Fibroblast of lung (primary cell): Measurements from ENCODE around the gene TMEM208. TPM values are rescaled to one million over a fixed set of nuclear protein-coding genes. Genes with fewer than 3 reads are reported as not detected.

Source experiments
- DNase-seq, 2 donors: peaks; one replicate each; pipeline versions ENCODE4 v3.0.0 to v3.0.0-alpha.2; 2010; ENCODE audit warnings: low read depth in 2 of 2
- H2AFZ ChIP-seq: 2 replicates; pipeline ENCODE4 v1.5.1; 2012; ENCODE audit warnings: low read length, control low read depth, inconsistent platforms
- H3K27ac ChIP-seq: 2 replicates; pipeline ENCODE4 v1.5.1; 2011; ENCODE audit warnings: low read length, control low read depth; ENCODE audit not compliant: insufficient read depth
- H3K27me3 ChIP-seq: 2 replicates; pipeline ENCODE4 v1.5.1; 2011; ENCODE audit warnings: mild to moderate bottlenecking, low read length; ENCODE audit not compliant: control insufficient read depth, insufficient read depth
- H3K36me3 ChIP-seq: 2 replicates; pipeline ENCODE4 v1.5.1; 2011; ENCODE audit warnings: low read length; ENCODE audit not compliant: control insufficient read depth, insufficient read depth
- H3K4me1 ChIP-seq: 2 replicates; pipeline ENCODE4 v1.5.1; 2011; ENCODE audit warnings: low read length; ENCODE audit not compliant: control insufficient read depth, insufficient read depth; ENCODE audit errors: extremely low read depth
- H3K4me2 ChIP-seq: 2 replicates; pipeline ENCODE4 v1.5.1; 2011; ENCODE audit warnings: low read length, control low read depth; ENCODE audit not compliant: insufficient read depth; ENCODE audit errors: extremely low read depth
- H3K4me3 ChIP-seq, 4 experiments: fragments of 200-600 bp in 1 of 4; sonication (generic) in 1 of 4; replicated peaks in 1 of 4; 2 replicates each; pipeline ENCODE4 v1.5.1; 2011 to 2016; ENCODE audit warnings: low read length in 4 of 4, low read depth in 3 of 4, mild to moderate bottlenecking in 3 of 4, control low read depth in 2 of 4, inconsistent platforms in 1 of 4, mixed read lengths in 1 of 4; ENCODE audit not compliant: insufficient read depth in 1 of 4; ENCODE audit errors: control extremely low read depth in 1 of 4
- H3K79me2 ChIP-seq: 2 replicates; pipeline ENCODE4 v1.5.1; 2012; ENCODE audit warnings: mild to moderate bottlenecking, low read length, inconsistent platforms; ENCODE audit not compliant: control insufficient read depth, insufficient read depth
- H3K9ac ChIP-seq: 2 replicates; pipeline ENCODE4 v1.5.1; 2011; ENCODE audit warnings: mild to moderate bottlenecking, low read length, control low read depth; ENCODE audit not compliant: insufficient read depth
- H3K9me3 ChIP-seq: 2 replicates; pipeline ENCODE4 v1.5.1; 2012; ENCODE audit warnings: low read depth, low read length; ENCODE audit not compliant: control insufficient read depth, insufficient read depth
- H4K20me1 ChIP-seq: 2 replicates; pipeline ENCODE4 v1.5.1; 2011; ENCODE audit warnings: low read length; ENCODE audit not compliant: control insufficient read depth, insufficient read depth; ENCODE audit errors: extremely low read depth
- CTCF ChIP-seq, 2 donors: IDR thresholded peaks in 1 of 2; conservative IDR thresholded peaks in 1 of 2; 1 replicate in 1 of 2; 2 replicates in 1 of 2; pipeline ENCODE4 v1.5.1; 2011 to 2012; ENCODE audit warnings: low read length in 2 of 2, control low read depth in 1 of 2, inconsistent platforms in 1 of 2, low read depth in 1 of 2, mild to moderate bottlenecking in 1 of 2
- EZH2 ChIP-seq: IDR thresholded peaks from 2 replicates; pipeline ENCODE4 v1.5.1; 2012; ENCODE audit warnings: low read length, control low read depth, mild to moderate bottlenecking; ENCODE audit errors: missing control alignments
- polyA plus RNA-seq, 2 donors: library from polyadenylated mRNA; depleted of rRNA in 1 of 2; stranded (reverse) in 1 of 2; unstranded in 1 of 2; fragments of >200 nt; gene quantifications; 2 replicates each; pipeline ENCODE4 v1.2.1, GENCODE V29; 2011 to 2012; ENCODE audit warnings: missing spikeins in 1 of 2
- total RNA-seq: library from RNA; depleted of rRNA; stranded (reverse); fragments of >200 nt; gene quantifications from 2 replicates; pipeline ENCODE4 v1.2.1, GENCODE V29; 2014

TMEM208 gene
- total and polyA plus RNA-seq, 2 donors (not counting 1 experiment from before 2014, with no cell fraction given): 26.3 to 43.2 TPM

GRCh38 chr16:67186550-67186950, 40.4 kb upstream of the TMEM208 start:
- TF ChIP-seq EZH2 (no peak), CTCF (conservative IDR thresholded peaks at IDR 0.05 in 1 of 2, IDR thresholded peaks at IDR 0.05 in 1 of 2; ENCODE audit: low read depth in 1 of 2, low read length in 2 of 2) (no peak)
- H3K27ac ChIP-seq: no peak overlapping the region
- no peak overlapping the region for H2AFZ ChIP-seq
- DNase-seq: no peak
- peaks cover 9% of the 10 kb centered on the region for H3K79me2 ChIP-seq
- H3K27me3 ChIP-seq: no peaks in the 10 kb centered on the region
- no peaks in the 10 kb centered on the region for H4K20me1 ChIP-seq
- no peaks in the 10 kb centered on the region for H3K9me3 ChIP-seq
- H3K36me3 ChIP-seq: no peaks in the 10 kb centered on the region
- no peak overlapping the region for H3K4me3 ChIP-seq
- peaks cover 25% of the 10 kb centered on the region for H3K4me1 ChIP-seq
- no peak overlapping the region for H3K4me2 ChIP-seq
- H3K9ac ChIP-seq: no peak overlapping the region

GRCh38 chr16:67187175-67187890, 39.6 kb upstream of the TMEM208 start:
- Histone ChIP-seq H3K27me3 (no peaks in the 10 kb centered on the region), H3K27ac (no peak overlapping the region), H3K79me2 (peaks cover 10% of the 10 kb centered on the region), H3K4me2 (no peak overlapping the region), H3K36me3 (no peaks in the 10 kb centered on the region), H3K4me1 (peaks cover 25% of the 10 kb centered on the region), H4K20me1 (no peaks in the 10 kb centered on the region), H3K9me3 (no peaks in the 10 kb centered on the region), H3K9ac (no peak overlapping the region), H3K4me3 (no peak overlapping the region), H2AFZ (no peak overlapping the region)
- no peak for DNase-seq
- TF ChIP-seq EZH2: no peak
- TF ChIP-seq CTCF (conservative IDR thresholded peaks at IDR 0.05 in 1 of 2, IDR thresholded peaks at IDR 0.05 in 1 of 2; ENCODE audit: low read depth in 1 of 2, low read length in 2 of 2): no peak

GRCh38 chr16:67188323-67188722, 38.6 kb upstream of the TMEM208 start:
- Histone ChIP-seq H3K79me2 (peaks cover 13% of the 10 kb centered on the region), H4K20me1 (no peaks in the 10 kb centered on the region), H3K36me3 (no peaks in the 10 kb centered on the region), H3K9ac (no peak overlapping the region), H3K9me3 (no peaks in the 10 kb centered on the region), H3K27ac (no peak overlapping the region), H3K4me3 (no peak overlapping the region), H3K27me3 (no peaks in the 10 kb centered on the region), H2AFZ (no peak overlapping the region), H3K4me2 (no peak overlapping the region), H3K4me1 (peaks cover 27% of the 10 kb centered on the region)
- TF ChIP-seq EZH2 (no peak), CTCF (conservative IDR thresholded peaks at IDR 0.05 in 1 of 2, IDR thresholded peaks at IDR 0.05 in 1 of 2; ENCODE audit: low read depth in 1 of 2, low read length in 2 of 2) (no peak)
- DNase-seq: no peak
